ENCODE results near the gene CAPN5.

GRCh38 chr11:77027275-77027674, 39.5 kb upstream of the CAPN5 start:
- TF ChIP-seq ZNF274 (IDR thresholded peaks at IDR 0.05; ENCODE audit: low read depth, low read length) (no peak), SUZ12 (IDR thresholded peaks at IDR 0.05; ENCODE audit: extremely low read depth, insufficient read depth, insufficient read length) (no peak)
